Astrocyte (in vitro differentiated cells and primary cell): ENCODE measurements around the gene DMPK. TPM values are rescaled to one million over a fixed set of nuclear protein-coding genes. Genes with fewer than 3 reads are reported as not detected.
"Not testable (repeated sequence)": the region's sequence is repeated elsewhere in the genome, so short reads cannot be mapped to it uniquely, and the experiment has no call there.

Experiments used
- DNase-seq: peaks from one replicate; pipeline ENCODE4 v3.0.0-alpha.2; 2010; ENCODE audit warnings: low read depth
- FAIRE-seq: peaks from 2 replicates; lab custom pipeline; 2011; peaks lifted over from hg19 to GRCh38; lab: Jason Lieb, UNC
- H2AFZ ChIP-seq: 2 replicates; pipeline ENCODE4 v1.6.0; 2012; ENCODE audit warnings: low read depth, low read length, inconsistent platforms
- H3K27ac ChIP-seq: 2 replicates; pipeline ENCODE4 v1.5.1; 2011; ENCODE audit warnings: low read depth, low read length, inconsistent platforms
- H3K27me3 ChIP-seq: 2 replicates; pipeline ENCODE4 v1.6.0; 2011; ENCODE audit warnings: low read length, inconsistent platforms; ENCODE audit not compliant: insufficient read depth
- H3K36me3 ChIP-seq: 2 replicates; pipeline ENCODE4 v1.5.1; 2011; ENCODE audit warnings: low read length, inconsistent platforms; ENCODE audit not compliant: insufficient read depth
- H3K4me1 ChIP-seq: 2 replicates; pipeline ENCODE4 v1.5.1; 2011; ENCODE audit warnings: low read length, inconsistent platforms; ENCODE audit not compliant: insufficient read depth
- H3K4me2 ChIP-seq: 2 replicates; pipeline ENCODE4 v1.6.0; 2012; ENCODE audit warnings: low read length, inconsistent platforms
- H3K4me3 ChIP-seq: 2 replicates; pipeline ENCODE4 v1.5.1; 2011; ENCODE audit warnings: low read depth, mild to moderate bottlenecking, low read length, inconsistent platforms; ENCODE audit not compliant: insufficient read depth
- H3K79me2 ChIP-seq: 2 replicates; pipeline ENCODE4 v1.6.0; 2012; ENCODE audit warnings: mild to moderate bottlenecking, low read length, inconsistent platforms; ENCODE audit not compliant: insufficient read depth
- H3K9ac ChIP-seq: 2 replicates; pipeline ENCODE4 v1.6.0; 2012; ENCODE audit warnings: mild to moderate bottlenecking, low read length, inconsistent platforms
- H3K9me3 ChIP-seq: 2 replicates; pipeline ENCODE4 v1.5.1; 2012; ENCODE audit warnings: low read depth, mild to moderate bottlenecking, low read length, inconsistent platforms; ENCODE audit not compliant: insufficient read depth
- H4K20me1 ChIP-seq: 2 replicates; pipeline ENCODE4 v1.6.0; 2012; ENCODE audit warnings: low read length, inconsistent platforms; ENCODE audit not compliant: insufficient read depth
- H3K27ac Mint-ChIP-seq: one replicate; pipeline ENCODE4 v1.8.0; 2021; ENCODE audit warnings: mild to moderate bottlenecking, mixed read lengths; ENCODE audit not compliant: unreplicated experiment
- H3K27me3 Mint-ChIP-seq: one replicate; pipeline ENCODE4 v1.8.0; 2021; ENCODE audit warnings: low read depth, mixed read lengths; ENCODE audit not compliant: unreplicated experiment
- H3K36me3 Mint-ChIP-seq: one replicate; pipeline ENCODE4 v1.8.0; 2021; ENCODE audit warnings: low read depth, mixed read lengths; ENCODE audit not compliant: unreplicated experiment
- H3K4me1 Mint-ChIP-seq: one replicate; pipeline ENCODE4 v1.8.0; 2021; ENCODE audit warnings: low read depth, mixed read lengths; ENCODE audit not compliant: unreplicated experiment
- H3K4me3 Mint-ChIP-seq: one replicate; pipeline ENCODE4 v1.8.0; 2021; ENCODE audit warnings: mild to moderate bottlenecking, moderate library complexity, mixed read lengths; ENCODE audit not compliant: unreplicated experiment
- H3K9me3 Mint-ChIP-seq: one replicate; pipeline ENCODE4 v1.8.0; 2021; ENCODE audit warnings: mild to moderate bottlenecking, mixed read lengths; ENCODE audit not compliant: unreplicated experiment
- EZH2 ChIP-seq: IDR thresholded peaks from 2 replicates; pipeline ENCODE4 v1.6.1; 2012; ENCODE audit warnings: mild to moderate bottlenecking, low read length, inconsistent platforms; ENCODE audit not compliant: insufficient read depth
- total RNA-seq: library from RNA; stranded (reverse); gene quantifications from 2 replicates; pipeline ENCODE4 v1.2.1, GENCODE V29; 2021
- TF ChIP-seq, protein P1 (sequence below): IDR thresholded peaks from 2 replicates; pipeline ENCODE4 v1.5.1; 2011; ENCODE audit warnings: low read depth, mild to moderate bottlenecking, inconsistent platforms, low read length, moderate library complexity; ENCODE audit not compliant: insufficient read depth

DMPK gene
- total RNA-seq, 1 donor from 2014 or later = 75.2 TPM

DNA sequence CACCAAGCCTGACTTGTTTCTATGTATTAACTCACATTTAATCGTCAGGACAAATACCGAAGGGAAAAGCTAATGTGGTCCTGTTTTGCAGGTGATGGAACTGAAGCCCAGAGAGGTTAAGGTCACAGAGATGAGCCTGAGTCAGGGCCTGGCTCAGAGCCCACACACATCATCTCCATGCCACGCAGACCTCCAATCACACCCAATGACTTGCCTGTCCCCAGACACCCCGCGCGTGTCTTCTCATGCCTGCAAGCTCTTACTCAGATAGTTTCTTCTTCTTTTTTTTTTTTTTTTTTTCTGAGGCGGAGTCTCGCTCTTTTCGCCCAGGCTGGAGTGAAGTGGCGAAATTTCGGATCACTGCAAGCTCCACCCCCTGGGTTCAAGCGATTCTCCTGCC lies 29.7 kb downstream of the DMPK start:
- Histone ChIP-seq H2AFZ (no peak overlapping the region), H3K9me3 (no peaks in the 10 kb centered on the region), H3K4me2 (no peak overlapping the region), H3K27me3 (no peaks in the 10 kb centered on the region), H3K4me3 (no peak overlapping the region), H3K79me2 (no peaks in the 10 kb centered on the region), H3K27ac (no peak overlapping the region), H4K20me1 (no peaks in the 10 kb centered on the region), H3K36me3 (no peaks in the 10 kb centered on the region), H3K9ac (no peak overlapping the region), H3K4me1 (no peaks in the 10 kb centered on the region)
- Mint-ChIP-seq H3K9me3 (peaks cover 1% of the 10 kb centered on the region), H3K27me3 (peaks cover 15% of the 10 kb centered on the region), H3K27ac (no peak overlapping the region), H3K4me1 (no peaks in the 10 kb centered on the region), H3K36me3 (no peaks in the 10 kb centered on the region), H3K4me3 (no peak overlapping the region)
- no peak for FAIRE-seq
- TF ChIP-seq, protein P1, sequence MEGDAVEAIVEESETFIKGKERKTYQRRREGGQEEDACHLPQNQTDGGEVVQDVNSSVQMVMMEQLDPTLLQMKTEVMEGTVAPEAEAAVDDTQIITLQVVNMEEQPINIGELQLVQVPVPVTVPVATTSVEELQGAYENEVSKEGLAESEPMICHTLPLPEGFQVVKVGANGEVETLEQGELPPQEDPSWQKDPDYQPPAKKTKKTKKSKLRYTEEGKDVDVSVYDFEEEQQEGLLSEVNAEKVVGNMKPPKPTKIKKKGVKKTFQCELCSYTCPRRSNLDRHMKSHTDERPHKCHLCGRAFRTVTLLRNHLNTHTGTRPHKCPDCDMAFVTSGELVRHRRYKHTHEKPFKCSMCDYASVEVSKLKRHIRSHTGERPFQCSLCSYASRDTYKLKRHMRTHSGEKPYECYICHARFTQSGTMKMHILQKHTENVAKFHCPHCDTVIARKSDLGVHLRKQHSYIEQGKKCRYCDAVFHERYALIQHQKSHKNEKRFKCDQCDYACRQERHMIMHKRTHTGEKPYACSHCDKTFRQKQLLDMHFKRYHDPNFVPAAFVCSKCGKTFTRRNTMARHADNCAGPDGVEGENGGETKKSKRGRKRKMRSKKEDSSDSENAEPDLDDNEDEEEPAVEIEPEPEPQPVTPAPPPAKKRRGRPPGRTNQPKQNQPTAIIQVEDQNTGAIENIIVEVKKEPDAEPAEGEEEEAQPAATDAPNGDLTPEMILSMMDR = no peak
- TF ChIP-seq EZH2 = no peak
- no peak for DNase-seq

GRCh38 chr19:45751483-45751882 lies 30.8 kb downstream of the DMPK start:
- not testable (repeated sequence) for H3K4me1 Mint-ChIP-seq, H3K4me3 Mint-ChIP-seq, H3K27me3 ChIP-seq, H3K27ac ChIP-seq, H3K27ac Mint-ChIP-seq, DNase-seq, H3K4me3 ChIP-seq, H3K36me3 Mint-ChIP-seq, H3K4me1 ChIP-seq, H3K9me3 Mint-ChIP-seq, H2AFZ ChIP-seq, H3K4me2 ChIP-seq, FAIRE-seq, H4K20me1 ChIP-seq, H3K79me2 ChIP-seq, H3K36me3 ChIP-seq, H3K9me3 ChIP-seq, H3K9ac ChIP-seq
- peaks cover 15% of the 10 kb centered on the region for H3K27me3 Mint-ChIP-seq

- Histone ChIP-seq H3K36me3 (no peaks in the 10 kb centered on the region), H3K9ac (no peak overlapping the region)
Measured at GRCh38 chr19:45747513-45747912, 34.8 kb downstream of the DMPK start.

More at GRCh38 chr19:45747513-45747912, 34.8 kb downstream of the DMPK start:
- Histone ChIP-seq H4K20me1 (no peaks in the 10 kb centered on the region), H3K9me3 (no peaks in the 10 kb centered on the region), H3K4me3 (no peak overlapping the region), H3K27ac (no peak overlapping the region), H3K4me2 (no peak overlapping the region), H2AFZ (no peak overlapping the region), H3K4me1 (no peaks in the 10 kb centered on the region), H3K27me3 (no peaks in the 10 kb centered on the region), H3K79me2 (no peaks in the 10 kb centered on the region)
- H3K27ac Mint-ChIP-seq = no peak overlapping the region
- no peaks in the 10 kb centered on the region for H3K9me3 Mint-ChIP-seq
- H3K36me3 Mint-ChIP-seq = no peaks in the 10 kb centered on the region
- TF ChIP-seq, protein P1 = no peak
- TF ChIP-seq EZH2 = no peak
- peaks cover 12% of the 10 kb centered on the region for H3K27me3 Mint-ChIP-seq
- H3K4me1 Mint-ChIP-seq = peaks cover 3% of the 10 kb centered on the region
- DNase-seq (no peak), FAIRE-seq (no peak)
- H3K4me3 Mint-ChIP-seq = no peak overlapping the region
